ENCODE measurements around the gene FKBP10. TPM values are rescaled to one million over a fixed set of nuclear protein-coding genes. Genes with fewer than 3 reads are reported as not detected.

The FKBP10 gene
- total RNA-seq, 2 donors from 2014 or later, result 179 to 291 TPM

GRCh38 chr17:41794540-41794975 lies 18.2 kb upstream of the FKBP10 start:
- 86 to 91% methylated on average over 4 to 5 of the region's 5 CpGs for WGBS, 2 experiments (ENCODE audit: insufficient coverage in 1 of 2, insufficient read length in 1 of 2)
- H3K9ac ChIP-seq (ENCODE audit: extremely low read depth, low read length, poor library complexity, severe bottlenecking), result no peak overlapping the region
- Mint-ChIP-seq H3K27ac (peak overlapping the region; percentile 30), H3K4me1 (peaks cover 25% of the 10 kb centered on the region), H3K36me3 (ENCODE audit: low read depth) (no peaks in the 10 kb centered on the region), H3K9me3 (no peaks in the 10 kb centered on the region), H3K4me3 (no peak overlapping the region), H3K27me3 (ENCODE audit: insufficient read depth) (peaks cover 11% of the 10 kb centered on the region)
- peaks cover 19% of the 10 kb centered on the region for H3K4me1 ChIP-seq (ENCODE audit: control insufficient read depth, insufficient read depth, low read length)
- H3K27ac ChIP-seq (ENCODE audit: low read depth, low read length), result no peak overlapping the region
- no peaks in the 10 kb centered on the region for H3K27me3 ChIP-seq (ENCODE audit: control insufficient read depth, insufficient read depth, low read length, poor library complexity, severe bottlenecking)
- H3K4me3 ChIP-seq (ENCODE audit: low read length), result no peak overlapping the region
- DNase-seq, result no peak
- no peaks in the 10 kb centered on the region for H3K9me3 ChIP-seq (ENCODE audit: control insufficient read depth, low read length)
- H3K36me3 ChIP-seq (ENCODE audit: control insufficient read depth, insufficient read depth, low read length), result no peaks in the 10 kb centered on the region
- no peak for TF ChIP-seq CTCF (conservative IDR thresholded peaks at IDR 0.05)

GRCh38 chr17:41796121-41796895 lies 16.5 kb upstream of the FKBP10 start:
- Mint-ChIP-seq H3K27ac (no peak overlapping the region), H3K9me3 (no peaks in the 10 kb centered on the region), H3K4me1 (peaks cover 32% of the 10 kb centered on the region), H3K4me3 (no peak overlapping the region), H3K36me3 (ENCODE audit: low read depth) (no peaks in the 10 kb centered on the region), H3K27me3 (ENCODE audit: insufficient read depth) (peaks cover 5% of the 10 kb centered on the region)
- Histone ChIP-seq H3K27me3 (ENCODE audit: control insufficient read depth, insufficient read depth, low read length, poor library complexity, severe bottlenecking) (no peaks in the 10 kb centered on the region), H3K9me3 (ENCODE audit: control insufficient read depth, low read length) (no peaks in the 10 kb centered on the region), H3K27ac (ENCODE audit: low read depth, low read length) (no peak overlapping the region), H3K9ac (ENCODE audit: extremely low read depth, low read length, poor library complexity, severe bottlenecking) (no peak overlapping the region), H3K36me3 (ENCODE audit: control insufficient read depth, insufficient read depth, low read length) (no peaks in the 10 kb centered on the region), H3K4me3 (ENCODE audit: low read length) (no peak overlapping the region), H3K4me1 (ENCODE audit: control insufficient read depth, insufficient read depth, low read length) (peaks cover 24% of the 10 kb centered on the region)
- TF ChIP-seq CTCF (conservative IDR thresholded peaks at IDR 0.05), result no peak
- no peak for DNase-seq
- WGBS, 2 experiments (ENCODE audit: insufficient coverage in 1 of 2, insufficient read length in 1 of 2), result 88 to 95% methylated on average over 7 to 10 of the region's 10 CpGs

GRCh38 chr17:41797377-41797776 lies 15.4 kb upstream of the FKBP10 start:
- Mint-ChIP-seq H3K9me3 (no peaks in the 10 kb centered on the region), H3K36me3 (ENCODE audit: low read depth) (peaks cover 2% of the 10 kb centered on the region), H3K4me3 (no peak overlapping the region), H3K4me1 (peaks cover 32% of the 10 kb centered on the region), H3K27me3 (ENCODE audit: insufficient read depth) (peaks cover 5% of the 10 kb centered on the region), H3K27ac (no peak overlapping the region)
- DNase-seq, result no peak
- no peak for TF ChIP-seq CTCF (conservative IDR thresholded peaks at IDR 0.05)
- 85 to 97% methylated on average over 2 to 3 of the region's 3 CpGs for WGBS, 2 experiments (ENCODE audit: insufficient coverage in 1 of 2, insufficient read length in 1 of 2)
- H3K4me1 ChIP-seq (ENCODE audit: control insufficient read depth, insufficient read depth, low read length), result peaks cover 26% of the 10 kb centered on the region
- no peaks in the 10 kb centered on the region for H3K9me3 ChIP-seq (ENCODE audit: control insufficient read depth, low read length)
- no peak overlapping the region for H3K27ac ChIP-seq (ENCODE audit: low read depth, low read length)
- H3K36me3 ChIP-seq (ENCODE audit: control insufficient read depth, insufficient read depth, low read length), result no peaks in the 10 kb centered on the region
- H3K9ac ChIP-seq (ENCODE audit: extremely low read depth, low read length, poor library complexity, severe bottlenecking), result no peak overlapping the region
- no peaks in the 10 kb centered on the region for H3K27me3 ChIP-seq (ENCODE audit: control insufficient read depth, insufficient read depth, low read length, poor library complexity, severe bottlenecking)
- no peak overlapping the region for H3K4me3 ChIP-seq (ENCODE audit: low read length)

All from endodermal cell (in vitro differentiated cells).